Lung (tissue), 12 donors: ENCODE data around the gene PADI2. TPM values are rescaled to one million over a fixed set of nuclear protein-coding genes. Genes with fewer than 3 reads are reported as not detected.

Experiments
- ATAC-seq: fragments of 200-7000 bp; cut with Tn5 transposase; one replicate; pipeline ENCODE4 v1.9.1; 2020; ENCODE audit warnings: moderate number of reproducible peaks; ENCODE audit not compliant: insufficient read depth, low FRiP score
- DNase-seq, 3 donors: peaks; one replicate each; pipeline ENCODE4 v3.0.0-alpha.2; 2013 to 2017
- H3K27ac ChIP-seq, 2 donors: one replicate each; pipeline ENCODE4 v1.5.1; 2013; ENCODE audit warnings: mild to moderate bottlenecking in 2 of 2, moderate library complexity in 2 of 2, control low read depth in 1 of 2, inconsistent platforms in 1 of 2, low read depth in 1 of 2, low read length in 1 of 2
- H3K27me3 ChIP-seq, 3 donors: one replicate each; pipeline ENCODE4 v1.5.1; 2013; ENCODE audit warnings: low read length in 2 of 3; ENCODE audit not compliant: control insufficient read depth in 3 of 3, insufficient read depth in 3 of 3
- H3K36me3 ChIP-seq, 4 donors: one replicate each; pipeline ENCODE4 v1.5.1; 2013; ENCODE audit warnings: low read length in 4 of 4, mild to moderate bottlenecking in 1 of 4, moderate library complexity in 1 of 4; ENCODE audit not compliant: control insufficient read depth in 4 of 4, insufficient read depth in 4 of 4
- H3K4me1 ChIP-seq, 5 donors: one replicate each; pipeline ENCODE4 v1.5.1; 2013; ENCODE audit warnings: low read length in 5 of 5, mild to moderate bottlenecking in 2 of 5, moderate library complexity in 1 of 5; ENCODE audit not compliant: control insufficient read depth in 5 of 5, insufficient read depth in 5 of 5
- H3K4me3 ChIP-seq: one replicate; pipeline ENCODE4 v1.5.1; 2013; ENCODE audit warnings: mild to moderate bottlenecking, control low read depth, moderate library complexity
- H3K9ac ChIP-seq, 2 donors: one replicate each; pipeline ENCODE4 v1.5.1; 2013; ENCODE audit warnings: low read length in 2 of 2, control low read depth in 1 of 2; ENCODE audit not compliant: insufficient read depth in 1 of 2
- H3K9me3 ChIP-seq, 4 donors: one replicate each; pipeline ENCODE4 v1.5.1; 2013; ENCODE audit warnings: low read length in 3 of 4, mild to moderate bottlenecking in 1 of 4, moderate library complexity in 1 of 4; ENCODE audit not compliant: control insufficient read depth in 4 of 4, insufficient read depth in 3 of 4
- CTCF ChIP-seq: IDR thresholded peaks from 2 replicates; pipeline ENCODE4 v1.5.1; 2012; ENCODE audit warnings: mild to moderate bottlenecking; ENCODE audit errors: control extremely low read depth, extremely low read depth
- WGBS, 2 donors: extraction: QIAGEN DNeasy Blood & Tissue Kit; methylation state at CpG; one replicate each; pipeline ENCODE4 v1.1.7; 2013; 5-methylcytosine and 5-hydroxymethylcytosine counted together
- polyA plus RNA-seq, 2 donors: library from polyadenylated mRNA; stranded (reverse); fragments of 200-250 nt; gene quantifications; one replicate each; pipeline ENCODE4 v1.2.1, GENCODE V29; 2013
- total RNA-seq, 2 donors: library from RNA; depleted of rRNA in 1 of 2; stranded (reverse); fragments of >200 nt in 1 of 2; gene quantifications; one replicate each; pipeline ENCODE4 v1.2.1, GENCODE V29; 2014 to 2021
- donor health status: control.
- donor health status: control.
- donor health status: Bipolar disorder and iron deficiency.
- donor health status: healthy.
- donor health status: DM: yes; HTN: yes; CAD: no.

The PADI2 gene
- total and polyA plus RNA-seq, 4 donors, result 1.2 to 12.8 (median 3.4) TPM

DNA sequence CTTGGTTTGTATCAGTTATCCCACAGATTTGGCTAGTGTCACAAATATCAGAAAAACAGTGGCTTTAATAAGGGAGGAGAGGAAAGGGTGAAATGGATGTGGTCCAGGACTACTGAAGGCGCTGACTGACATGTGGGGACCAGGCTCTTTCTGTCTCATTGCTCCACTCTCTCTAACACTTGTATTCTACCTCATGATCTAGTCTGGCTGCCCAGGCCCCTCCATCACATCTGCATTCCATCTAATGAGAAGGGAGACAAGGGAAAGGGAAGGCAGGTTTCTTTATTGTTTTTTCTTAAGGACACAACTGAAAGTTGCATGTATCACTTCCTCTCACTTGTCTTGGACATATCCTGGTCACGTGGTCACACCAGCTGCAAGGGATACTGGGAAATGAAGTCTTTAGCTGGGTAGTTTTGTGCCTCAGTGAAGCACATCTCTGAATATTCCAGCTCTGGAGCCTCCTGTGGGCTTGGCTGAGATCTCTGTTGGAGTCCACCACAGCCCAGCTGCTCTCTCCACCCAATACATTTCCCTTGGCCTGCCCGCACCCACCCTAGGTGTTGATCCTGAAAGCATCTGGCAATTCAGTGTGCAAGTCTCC, 42.0 kb upstream of the PADI2 start:
- no peaks in the 10 kb centered on the region for H3K36me3 ChIP-seq
- H3K9me3 ChIP-seq, result no peaks in the 10 kb centered on the region
- H3K27ac ChIP-seq, result no peak overlapping the region
- no peak overlapping the region for H3K4me3 ChIP-seq
- no peak for TF ChIP-seq CTCF
- ATAC-seq (no peak), DNase-seq (no peak)
- peaks cover 0 to 3% (median 0%) of the 10 kb centered on the region in 3 donors for H3K27me3 ChIP-seq
- no peaks in the 10 kb centered on the region for H3K4me1 ChIP-seq
- H3K9ac ChIP-seq, result no peak overlapping the region
- 75 to 84% methylated on average over 3 of the region's 3 CpGs for WGBS, 2 donors

DNA sequence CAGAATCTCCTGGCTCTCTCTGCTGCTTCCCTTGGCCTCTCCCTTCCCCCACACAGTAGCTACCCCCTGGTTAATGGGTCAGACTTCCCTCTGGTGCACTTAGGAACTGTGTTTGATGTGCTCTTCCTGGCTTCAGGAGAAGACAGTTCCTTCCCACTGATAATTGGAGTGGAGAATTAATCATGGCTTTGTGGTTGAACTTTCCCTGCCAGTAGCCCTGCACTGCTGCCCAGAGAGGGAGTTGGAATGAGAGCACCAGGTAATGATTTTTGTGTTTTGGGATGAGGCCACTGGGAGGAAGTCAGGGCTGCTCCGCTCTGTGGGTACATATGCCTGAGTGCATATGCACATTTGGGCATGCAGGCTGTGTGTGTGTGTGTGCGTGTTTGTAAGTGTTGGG, 39.7 kb upstream of the PADI2 start:
- Histone ChIP-seq H3K4me1 (no peaks in the 10 kb centered on the region), H3K36me3 (no peaks in the 10 kb centered on the region), H3K9ac (no peak overlapping the region), H3K9me3 (peaks cover 0 to 13% (median 9%) of the 10 kb centered on the region in 4 donors), H3K27ac (no peak overlapping the region), H3K27me3 (no peaks in the 10 kb centered on the region), H3K4me3 (no peak overlapping the region)
- TF ChIP-seq CTCF, result no peak
- ATAC-seq (no peak), DNase-seq (no peak)
- 95 to 100% methylated on average over 2 of the region's 2 CpGs for WGBS, 2 donors

GRCh38 chr1:17156108-17156507, 36.9 kb upstream of the PADI2 start:
- Histone ChIP-seq H3K4me3 (no peak overlapping the region), H3K4me1 (no peaks in the 10 kb centered on the region), H3K36me3 (no peaks in the 10 kb centered on the region), H3K9ac (no peak overlapping the region), H3K27ac (no peak overlapping the region), H3K27me3 (no peaks in the 10 kb centered on the region), H3K9me3 (peaks cover 0 to 21% (median 15%) of the 10 kb centered on the region in 4 donors)
- DNase-seq (no peak), ATAC-seq (no peak)
- 56 to 73% methylated on average over 3 of the region's 3 CpGs for WGBS, 2 donors
- TF ChIP-seq CTCF, result no peak
